ENCODE data around the gene RACGAP1. TPM values are rescaled to one million over a fixed set of nuclear protein-coding genes. Genes with fewer than 3 reads are reported as not detected.

The RACGAP1 gene
- total RNA-seq, 3 donors from 2014 or later (not counting 1 experiment from before 2014, with no cell fraction given): 6.1 to 11.6 (median 8.7) TPM

DNA sequence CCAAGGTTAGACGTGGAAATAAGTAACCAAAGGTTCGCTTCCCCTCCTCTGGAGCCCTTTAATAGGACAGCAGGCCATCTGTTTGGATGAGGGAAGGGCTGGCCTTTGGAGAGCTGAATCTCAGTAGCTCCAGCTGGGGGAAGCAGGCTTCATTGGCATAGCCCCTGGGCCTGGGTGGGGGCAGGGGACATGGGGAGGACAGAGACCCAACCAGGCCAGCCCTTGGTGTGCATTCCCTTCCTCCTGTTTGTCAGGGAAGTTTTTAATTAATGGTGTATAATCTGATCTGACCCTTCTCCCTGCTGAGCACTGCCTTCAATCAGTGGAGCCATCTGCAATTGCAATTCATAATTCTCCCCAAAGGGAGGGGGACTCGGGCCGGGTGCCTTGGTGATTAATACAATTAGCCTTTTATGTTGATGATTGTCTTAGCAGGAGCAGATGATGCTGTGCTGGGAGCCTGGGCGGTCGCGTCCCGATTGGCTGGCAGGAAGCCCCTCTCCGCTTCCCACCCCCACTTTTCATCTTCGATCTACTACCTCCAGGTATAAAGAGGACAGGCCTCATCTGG lies 46.2 kb downstream of the RACGAP1 start:
- Mint-ChIP-seq H3K27me3 (ENCODE audit: low read depth in 2 of 2) (no peaks in the 10 kb centered on the region), H3K36me3 (no peaks in the 10 kb centered on the region), H3K4me3 (no peak overlapping the region), H3K4me1 (no peaks in the 10 kb centered on the region), H3K27ac (no peak overlapping the region), H3K9me3 (no peaks in the 10 kb centered on the region)
- TF ChIP-seq, protein P1, sequence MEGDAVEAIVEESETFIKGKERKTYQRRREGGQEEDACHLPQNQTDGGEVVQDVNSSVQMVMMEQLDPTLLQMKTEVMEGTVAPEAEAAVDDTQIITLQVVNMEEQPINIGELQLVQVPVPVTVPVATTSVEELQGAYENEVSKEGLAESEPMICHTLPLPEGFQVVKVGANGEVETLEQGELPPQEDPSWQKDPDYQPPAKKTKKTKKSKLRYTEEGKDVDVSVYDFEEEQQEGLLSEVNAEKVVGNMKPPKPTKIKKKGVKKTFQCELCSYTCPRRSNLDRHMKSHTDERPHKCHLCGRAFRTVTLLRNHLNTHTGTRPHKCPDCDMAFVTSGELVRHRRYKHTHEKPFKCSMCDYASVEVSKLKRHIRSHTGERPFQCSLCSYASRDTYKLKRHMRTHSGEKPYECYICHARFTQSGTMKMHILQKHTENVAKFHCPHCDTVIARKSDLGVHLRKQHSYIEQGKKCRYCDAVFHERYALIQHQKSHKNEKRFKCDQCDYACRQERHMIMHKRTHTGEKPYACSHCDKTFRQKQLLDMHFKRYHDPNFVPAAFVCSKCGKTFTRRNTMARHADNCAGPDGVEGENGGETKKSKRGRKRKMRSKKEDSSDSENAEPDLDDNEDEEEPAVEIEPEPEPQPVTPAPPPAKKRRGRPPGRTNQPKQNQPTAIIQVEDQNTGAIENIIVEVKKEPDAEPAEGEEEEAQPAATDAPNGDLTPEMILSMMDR (IDR thresholded peaks at IDR 0.05): no peak
- ATAC-seq (no peak), DNase-seq (no peak)
- peaks cover 10% of the 10 kb centered on the region for H3K4me1 ChIP-seq (ENCODE audit: control insufficient read depth, insufficient read depth, low read length)
- H3K27ac ChIP-seq (ENCODE audit: low read length): no peak overlapping the region
- no peaks in the 10 kb centered on the region for H3K27me3 ChIP-seq (ENCODE audit: control insufficient read depth, insufficient read depth, low read length)
- no peaks in the 10 kb centered on the region for H3K9me3 ChIP-seq (ENCODE audit: control insufficient read depth, insufficient read depth, low read length)
- H3K4me3 ChIP-seq (ENCODE audit: low read length): no peak overlapping the region
- WGBS (ENCODE audit: insufficient coverage): 97% methylated on average over 9 of the region's 10 CpGs
- no peaks in the 10 kb centered on the region for H3K36me3 ChIP-seq (ENCODE audit: control insufficient read depth, insufficient read depth, low read length)
- intact Hi-C loops (cut with micrococcal nuclease): no loop called here

DNA sequence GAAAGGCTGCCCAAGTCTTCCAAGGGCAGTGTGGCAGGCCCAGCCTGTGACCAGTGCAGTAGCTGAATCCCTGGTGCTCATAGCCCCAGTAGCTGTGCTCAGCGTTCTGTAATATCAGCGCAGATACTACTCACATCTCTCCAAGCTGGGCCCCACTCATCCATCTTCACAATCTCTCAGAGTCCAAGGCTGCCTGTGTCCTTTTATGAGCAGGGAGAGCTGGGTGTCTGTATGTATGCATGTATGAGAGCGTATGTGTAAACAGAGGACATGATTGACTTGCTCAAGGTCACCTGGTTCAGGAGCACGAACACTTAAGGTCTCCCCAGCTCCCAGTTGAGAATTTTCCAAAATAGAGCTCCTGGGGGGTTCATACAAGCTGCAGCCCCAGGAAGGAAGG lies 47.2 kb downstream of the RACGAP1 start:
- Mint-ChIP-seq H3K4me3 (no peak overlapping the region), H3K27ac (no peak overlapping the region), H3K4me1 (no peaks in the 10 kb centered on the region), H3K36me3 (no peaks in the 10 kb centered on the region), H3K9me3 (no peaks in the 10 kb centered on the region), H3K27me3 (ENCODE audit: low read depth in 2 of 2) (no peaks in the 10 kb centered on the region)
- no peak for ATAC-seq
- Histone ChIP-seq H3K4me1 (ENCODE audit: control insufficient read depth, insufficient read depth, low read length) (peaks cover 4% of the 10 kb centered on the region), H3K9me3 (ENCODE audit: control insufficient read depth, insufficient read depth, low read length) (no peaks in the 10 kb centered on the region), H3K36me3 (ENCODE audit: control insufficient read depth, insufficient read depth, low read length) (no peaks in the 10 kb centered on the region), H3K4me3 (ENCODE audit: low read length) (no peak overlapping the region), H3K27me3 (ENCODE audit: control insufficient read depth, insufficient read depth, low read length) (no peaks in the 10 kb centered on the region), H3K27ac (ENCODE audit: low read length) (no peak overlapping the region)
- WGBS (ENCODE audit: insufficient coverage): 94% methylated on average over 4 of the region's 4 CpGs
- intact Hi-C loops (cut with micrococcal nuclease): no loop called here
- DNase-seq: no peak
- TF ChIP-seq, protein P1 (IDR thresholded peaks at IDR 0.05): no peak

DNA sequence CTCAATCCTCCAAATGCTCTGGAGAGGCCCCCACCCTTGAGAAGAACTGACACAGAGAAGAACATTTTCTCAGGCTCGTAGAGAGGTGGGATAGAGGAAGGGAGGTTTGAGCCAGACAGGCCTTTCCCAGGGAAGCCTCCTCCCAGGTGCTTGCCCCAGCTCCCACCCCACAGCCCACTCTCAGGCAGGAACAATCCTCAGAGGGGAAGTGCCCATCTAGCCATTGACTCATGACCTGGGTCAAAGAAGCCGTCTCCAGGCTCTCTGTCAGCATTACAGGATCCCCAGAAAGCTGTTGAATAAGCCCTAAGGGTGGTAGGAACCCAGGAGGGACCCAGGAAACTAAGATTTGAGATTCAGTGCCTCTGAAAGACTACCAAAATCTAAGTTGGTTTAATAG lies 48.7 kb downstream of the RACGAP1 start:
- no peak for ATAC-seq
- Histone ChIP-seq H3K27ac (ENCODE audit: low read length) (no peak overlapping the region), H3K4me3 (ENCODE audit: low read length) (no peak overlapping the region), H3K27me3 (ENCODE audit: control insufficient read depth, insufficient read depth, low read length) (no peaks in the 10 kb centered on the region), H3K9me3 (ENCODE audit: control insufficient read depth, insufficient read depth, low read length) (no peaks in the 10 kb centered on the region), H3K4me1 (ENCODE audit: control insufficient read depth, insufficient read depth, low read length) (no peaks in the 10 kb centered on the region), H3K36me3 (ENCODE audit: control insufficient read depth, insufficient read depth, low read length) (no peaks in the 10 kb centered on the region)
- Mint-ChIP-seq H3K4me1 (no peaks in the 10 kb centered on the region), H3K9me3 (no peaks in the 10 kb centered on the region), H3K36me3 (no peaks in the 10 kb centered on the region), H3K4me3 (no peak overlapping the region), H3K27ac (no peak overlapping the region), H3K27me3 (ENCODE audit: low read depth in 2 of 2) (no peaks in the 10 kb centered on the region)
- intact Hi-C loops (cut with micrococcal nuclease): no loop called here
- DNase-seq: no peak
- TF ChIP-seq, protein P1 (IDR thresholded peaks at IDR 0.05): no peak
- whole genome bisulfite sequencing (ENCODE audit: insufficient coverage): 80% methylated on average over 1 of the region's 2 CpGs

DNA sequence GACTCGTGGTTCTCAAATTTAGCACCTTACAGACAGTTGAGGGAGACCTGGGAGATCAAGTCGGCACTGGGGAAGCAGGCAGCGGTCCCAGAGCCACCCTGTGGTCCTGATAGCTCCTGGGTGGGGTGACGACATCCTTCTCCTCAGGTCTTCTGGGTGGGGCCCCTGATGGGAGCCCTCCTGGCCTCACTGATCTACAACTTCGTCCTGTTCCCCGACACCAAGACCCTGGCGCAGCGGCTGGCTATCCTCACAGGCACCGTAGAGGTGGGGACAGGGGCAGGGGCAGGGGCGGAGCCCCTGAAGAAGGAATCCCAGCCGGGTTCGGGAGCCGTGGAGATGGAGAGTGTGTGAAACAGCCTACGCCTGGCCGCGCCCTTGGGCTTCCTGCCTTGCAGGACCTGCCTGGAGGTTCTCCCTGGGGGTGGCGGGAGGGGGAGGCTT lies 50.0 kb downstream of the RACGAP1 start:
- H3K27ac ChIP-seq (ENCODE audit: low read length): no peak overlapping the region
- H3K27me3 Mint-ChIP-seq (ENCODE audit: low read depth in 2 of 2): no peaks in the 10 kb centered on the region
- ATAC-seq: no peak
- H3K4me1 Mint-ChIP-seq: no peaks in the 10 kb centered on the region
- intact Hi-C loops (cut with micrococcal nuclease): no loop called here
- no peaks in the 10 kb centered on the region for H3K9me3 ChIP-seq (ENCODE audit: control insufficient read depth, insufficient read depth, low read length)
- no peak for DNase-seq
- H3K27ac Mint-ChIP-seq: no peak overlapping the region
- TF ChIP-seq, protein P1 (IDR thresholded peaks at IDR 0.05): no peak
- no peak overlapping the region for H3K4me3 ChIP-seq (ENCODE audit: low read length)
- 87% methylated on average over 17 of the region's 17 CpGs for WGBS (ENCODE audit: insufficient coverage)
- H3K9me3 Mint-ChIP-seq: no peaks in the 10 kb centered on the region
- no peak overlapping the region for H3K4me3 Mint-ChIP-seq
- no peaks in the 10 kb centered on the region for H3K36me3 ChIP-seq (ENCODE audit: control insufficient read depth, insufficient read depth, low read length)
- H3K27me3 ChIP-seq (ENCODE audit: control insufficient read depth, insufficient read depth, low read length): no peaks in the 10 kb centered on the region
- H3K36me3 Mint-ChIP-seq: no peaks in the 10 kb centered on the region
- H3K4me1 ChIP-seq (ENCODE audit: control insufficient read depth, insufficient read depth, low read length): no peaks in the 10 kb centered on the region

All from natural killer cell (primary cell).